Measurements from ENCODE around the gene SLC26A8.
A peak's percentile ranks its signal among the peaks of the same experiment; 100 is the strongest.
"Not testable (repeated sequence)": the region's sequence is repeated elsewhere in the genome, so short reads cannot be mapped to it uniquely, and the experiment has no call there.

Gene SLC26A8

GRCh38 chr6:35916056-35916455 is 108.4 kb downstream of the SLC26A8 start:
- no peak for DNase-seq (ENCODE audit: low read depth, low spot score)

- DNase-seq (ENCODE audit: low read depth, low spot score), result no peak
These were observed 109.9 kb downstream of the SLC26A8 start for GRCh38 chr6:35914536-35914935.

GRCh38 chr6:35911871-35912653 is 112.4 kb downstream of the SLC26A8 start:
- DNase-seq (ENCODE audit: low read depth, low spot score), result peak; percentile 14

GRCh38 chr6:35909571-35909970 is 114.9 kb downstream of the SLC26A8 start:
- DNase-seq (ENCODE audit: low read depth, low spot score), result not testable (repeated sequence)

GRCh38 chr6:35908753-35909401 is 115.6 kb downstream of the SLC26A8 start:
- DNase-seq (ENCODE audit: low read depth, low spot score), result not testable (repeated sequence)

GRCh38 chr6:35907750-35908149 is 116.7 kb downstream of the SLC26A8 start:
- no peak for DNase-seq (ENCODE audit: low read depth, low spot score)

GRCh38 chr6:35906499-35906846 is 118.0 kb downstream of the SLC26A8 start:
- no peak for DNase-seq (ENCODE audit: low read depth, low spot score)

- no peak for DNase-seq (ENCODE audit: low read depth, low spot score)
These were observed 118.5 kb downstream of the SLC26A8 start for GRCh38 chr6:35905841-35906498.

GRCh38 chr6:35905141-35905785 is 119.2 kb downstream of the SLC26A8 start:
- no peak for DNase-seq (ENCODE audit: low read depth, low spot score)

GRCh38 chr6:35903679-35904078 is 120.8 kb downstream of the SLC26A8 start:
- DNase-seq (ENCODE audit: low read depth, low spot score), result no peak

- DNase-seq (ENCODE audit: low read depth, low spot score), result no peak
These were observed 124.0 kb downstream of the SLC26A8 start for GRCh38 chr6:35900448-35900847.

GRCh38 chr6:35898003-35898402 is 126.4 kb downstream of the SLC26A8 start:
- no peak for DNase-seq (ENCODE audit: low read depth, low spot score)

GRCh38 chr6:35897486-35897885 is 127.0 kb downstream of the SLC26A8 start:
- DNase-seq (ENCODE audit: low read depth, low spot score), result no peak

- DNase-seq (ENCODE audit: low read depth, low spot score), result no peak
These were observed 127.4 kb downstream of the SLC26A8 start for GRCh38 chr6:35897036-35897435.

- no peak for DNase-seq (ENCODE audit: low read depth, low spot score)
These were observed 128.2 kb downstream of the SLC26A8 start for GRCh38 chr6:35896228-35896627.

GRCh38 chr6:35895560-35895959 is 128.9 kb downstream of the SLC26A8 start:
- DNase-seq (ENCODE audit: low read depth, low spot score), result no peak

GRCh38 chr6:35894776-35895175 is 129.7 kb downstream of the SLC26A8 start:
- DNase-seq (ENCODE audit: low read depth, low spot score), result no peak
